GM21515 (cell line): ENCODE measurements around the gene CISTR.
"Not testable (repeated sequence)": the region's sequence is repeated elsewhere in the genome, so short reads cannot be mapped to it uniquely, and the experiment has no call there.

ENCODE experiments used
- ATAC-seq: cut with Tn5 transposase; IDR thresholded peaks from one replicate; pipeline ENCODE4 v1.9.1; 2021; ENCODE audit not compliant: unreplicated experiment

The CISTR gene

DNA sequence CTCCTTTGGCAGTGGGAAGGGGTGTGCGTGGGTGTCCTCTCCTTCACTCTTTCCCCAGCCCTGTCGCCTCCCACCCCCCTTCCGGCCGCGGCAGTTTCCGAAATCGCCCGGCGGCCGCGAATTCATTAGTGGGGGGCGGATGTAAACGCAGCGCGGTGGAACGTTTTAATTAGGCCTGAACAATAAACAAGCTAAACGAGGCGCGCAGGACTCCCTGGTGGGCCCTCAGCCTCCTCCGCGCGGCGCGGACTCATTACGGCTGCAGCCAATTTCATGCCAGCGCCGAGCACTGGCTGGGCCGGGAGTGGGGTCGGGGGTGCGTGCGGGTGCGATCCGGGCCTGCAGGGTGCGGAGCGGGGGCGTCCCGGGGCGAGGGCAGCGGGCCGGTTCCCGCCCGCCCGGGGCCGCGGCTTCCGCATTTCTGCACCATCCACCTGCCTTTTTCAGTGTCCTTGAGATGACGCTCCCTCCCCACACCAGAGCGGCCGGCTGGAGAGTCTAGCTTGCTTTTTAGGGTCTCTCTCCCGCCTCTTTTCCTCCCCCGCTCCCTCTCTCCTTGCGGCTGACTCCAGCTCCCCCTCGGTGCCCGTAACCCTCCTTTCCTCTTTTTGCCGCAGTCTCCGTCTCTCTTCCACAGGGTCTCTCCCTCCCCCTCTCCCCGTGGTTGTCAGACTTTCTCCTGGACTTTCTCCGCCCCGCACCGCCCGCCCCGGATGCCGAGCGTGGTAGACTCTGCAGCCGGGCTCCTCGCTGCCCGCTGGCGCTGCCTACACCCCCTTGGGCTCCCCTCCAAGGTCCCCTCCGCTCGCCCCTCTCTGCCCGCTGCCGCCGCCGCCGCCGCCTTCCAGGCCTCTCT is at the start of gene CISTR:
CISTR (minus strand) TSS at position 644 of the 856 bp plus-strand sequence.
- peak; percentile 37 for ATAC-seq

DNA sequence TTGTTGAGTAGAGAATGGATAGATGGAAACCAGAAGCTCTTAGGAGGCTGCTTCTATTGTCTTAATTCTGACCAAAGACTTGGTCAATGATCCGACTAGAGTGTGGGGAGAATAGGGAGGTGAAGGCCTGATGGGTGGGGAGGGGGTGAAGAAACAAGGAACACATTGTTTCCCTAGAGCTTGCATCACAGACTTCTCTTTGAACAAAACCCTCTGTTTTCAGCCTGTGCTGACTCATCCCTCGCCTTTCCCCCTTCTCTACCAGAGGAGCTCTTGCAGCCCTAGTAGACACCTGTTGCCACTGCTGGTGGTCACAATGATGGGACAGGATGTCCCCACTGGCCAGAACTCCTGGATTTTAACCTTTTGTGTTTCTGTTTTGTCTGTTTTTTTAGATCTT is 46.8 kb upstream of the CISTR start:
- ATAC-seq, result no peak

GRCh38 chr12:53795927-53796326 is 44.1 kb upstream of the CISTR start:
- ATAC-seq, result no peak

- no peak for ATAC-seq
Measured at GRCh38 chr12:53793221-53793620, 41.4 kb upstream of the CISTR start.

DNA sequence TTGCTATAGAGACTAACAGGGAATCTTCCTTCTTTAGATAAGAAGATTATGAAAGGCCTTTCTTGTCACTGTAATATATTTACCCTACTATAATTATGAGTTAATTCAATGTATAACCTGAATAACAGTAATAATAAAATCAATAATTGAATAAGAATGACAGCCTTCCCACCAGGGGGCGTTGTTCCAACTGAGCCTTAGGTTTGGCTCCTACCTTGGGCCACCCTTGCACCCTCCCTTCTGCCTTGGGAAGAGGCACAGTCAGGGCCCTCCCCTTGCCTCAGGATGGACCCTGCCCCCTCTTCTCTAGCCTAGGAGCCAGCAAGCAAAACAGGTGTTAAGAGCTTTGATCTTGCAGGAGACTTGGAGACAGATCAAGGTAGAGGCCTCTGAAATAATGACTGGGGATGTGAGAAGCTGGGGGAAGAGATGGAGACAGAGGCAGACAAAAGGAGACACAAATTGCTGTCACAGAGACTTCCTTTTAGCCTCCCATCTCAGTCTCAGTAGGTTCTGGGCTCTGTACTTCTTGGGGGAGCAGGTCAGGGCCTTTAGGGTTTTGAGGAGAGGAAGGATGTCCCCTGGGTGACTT is 40.1 kb upstream of the CISTR start:
- ATAC-seq, result no peak

- no peak for ATAC-seq
Measured at GRCh38 chr12:53789570-53789969, 37.8 kb upstream of the CISTR start.

- ATAC-seq, result no peak
Measured at GRCh38 chr12:53788892-53789291, 37.1 kb upstream of the CISTR start.

DNA sequence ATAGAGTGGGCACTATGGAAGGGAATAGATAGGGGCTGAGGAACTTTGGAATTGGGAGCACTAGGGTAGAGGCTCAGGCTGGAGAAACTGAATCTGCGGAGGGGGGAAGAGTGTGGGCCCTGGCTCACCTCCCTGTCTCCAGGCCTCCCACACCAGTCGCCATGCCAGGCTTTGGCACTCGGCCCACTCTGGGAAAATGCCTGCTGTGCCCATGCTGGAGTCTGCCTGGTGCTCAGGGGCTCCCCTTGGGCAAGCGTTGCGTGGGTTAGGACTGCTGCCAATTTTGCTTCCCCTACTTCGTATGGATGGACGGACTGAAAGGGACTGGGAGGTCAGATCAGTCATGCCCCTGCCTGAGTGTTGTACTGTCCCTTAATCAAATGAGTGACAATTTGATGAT is 34.6 kb upstream of the CISTR start:
- ATAC-seq, result no peak

- no peak for ATAC-seq
Measured at GRCh38 chr12:53785161-53785560, 33.4 kb upstream of the CISTR start.

GRCh38 chr12:53782093-53782703 is 30.4 kb upstream of the CISTR start:
- no peak for ATAC-seq

DNA sequence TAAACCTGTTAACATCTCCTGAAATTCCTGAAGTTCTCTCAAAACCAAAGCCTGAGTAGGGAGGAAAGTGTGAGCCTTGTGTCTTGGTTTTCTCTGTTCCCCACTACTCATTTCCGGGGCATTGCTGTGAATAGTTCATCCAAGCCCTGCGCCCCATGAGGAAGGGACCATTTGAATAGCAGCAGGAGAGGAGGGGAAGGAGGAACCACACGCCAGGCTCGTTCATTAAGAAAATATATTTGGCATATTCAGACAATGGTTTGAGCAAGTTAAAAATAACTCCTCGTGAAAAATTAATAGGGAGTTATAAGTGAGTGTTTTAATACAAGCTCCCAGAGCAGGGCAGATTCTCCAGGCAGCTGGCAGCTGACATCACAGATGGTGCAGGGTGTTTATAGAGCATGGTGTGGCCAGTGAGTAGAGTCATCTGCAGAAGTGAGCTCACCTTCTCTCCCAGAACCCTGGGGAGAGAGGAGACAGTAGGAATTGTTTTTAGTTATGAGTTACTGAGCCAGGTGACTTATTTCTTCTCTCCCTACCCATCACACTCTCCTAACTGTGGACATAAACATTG is 29.5 kb upstream of the CISTR start:
- no peak for ATAC-seq

DNA sequence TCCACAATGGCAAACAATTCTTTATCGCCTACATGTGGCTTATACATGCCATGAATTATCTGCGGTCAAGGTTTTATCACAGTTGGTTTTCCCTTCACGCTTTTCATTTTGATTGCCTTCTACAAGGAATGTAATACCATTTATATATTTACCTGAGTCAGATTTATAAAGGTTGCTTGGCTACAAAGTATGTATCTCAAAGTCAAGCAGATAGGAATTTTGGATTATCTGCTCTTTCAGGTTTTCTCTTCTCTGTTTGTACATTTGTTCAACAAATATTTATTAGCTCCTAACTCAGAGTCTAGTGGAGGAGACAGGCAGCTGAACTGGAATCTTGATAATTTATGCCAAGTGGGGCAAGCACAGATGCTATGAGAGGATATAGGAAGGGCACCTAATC is 28.5 kb upstream of the CISTR start:
- ATAC-seq, result no peak

GRCh38 chr12:53779679-53780078 is 27.9 kb upstream of the CISTR start:
- not testable (repeated sequence) for ATAC-seq

DNA sequence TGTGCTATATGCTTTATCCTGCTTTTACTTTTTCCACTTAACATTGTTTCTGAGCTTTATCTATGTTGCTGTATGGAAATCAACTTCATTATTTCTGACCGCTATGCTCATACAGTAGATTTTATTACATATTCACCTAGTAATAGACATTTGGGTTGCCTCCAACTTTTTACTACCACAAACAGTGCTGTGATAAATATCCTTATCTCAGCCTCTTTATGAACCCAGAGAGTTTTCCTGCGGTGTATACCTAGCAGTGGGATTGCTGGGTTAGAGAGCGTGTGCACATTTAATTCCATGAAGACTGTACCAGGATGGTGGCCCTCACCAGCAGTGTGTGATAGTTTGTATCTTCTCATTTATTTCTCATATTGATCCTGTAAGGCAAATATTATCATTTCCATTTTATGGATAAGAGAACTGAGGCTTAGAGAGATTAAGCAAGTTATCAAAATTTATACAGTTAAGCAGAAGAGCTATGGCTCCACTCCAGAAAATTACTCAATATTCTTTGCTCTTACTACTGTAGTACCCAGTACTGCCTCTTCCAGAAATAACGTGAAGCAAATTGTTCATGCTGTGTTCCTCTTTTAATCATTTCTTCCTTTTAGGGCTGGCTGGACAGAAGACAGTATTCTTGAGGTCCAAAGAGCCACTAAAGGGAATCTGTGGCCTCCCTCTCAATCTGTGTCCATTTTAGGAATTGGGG is 26.3 kb upstream of the CISTR start:
- ATAC-seq, result no peak

- no peak for ATAC-seq
Measured at GRCh38 chr12:53777412-53777811, 25.6 kb upstream of the CISTR start.

- no peak for ATAC-seq
Measured at GRCh38 chr12:53776872-53777271, 25.1 kb upstream of the CISTR start.

DNA sequence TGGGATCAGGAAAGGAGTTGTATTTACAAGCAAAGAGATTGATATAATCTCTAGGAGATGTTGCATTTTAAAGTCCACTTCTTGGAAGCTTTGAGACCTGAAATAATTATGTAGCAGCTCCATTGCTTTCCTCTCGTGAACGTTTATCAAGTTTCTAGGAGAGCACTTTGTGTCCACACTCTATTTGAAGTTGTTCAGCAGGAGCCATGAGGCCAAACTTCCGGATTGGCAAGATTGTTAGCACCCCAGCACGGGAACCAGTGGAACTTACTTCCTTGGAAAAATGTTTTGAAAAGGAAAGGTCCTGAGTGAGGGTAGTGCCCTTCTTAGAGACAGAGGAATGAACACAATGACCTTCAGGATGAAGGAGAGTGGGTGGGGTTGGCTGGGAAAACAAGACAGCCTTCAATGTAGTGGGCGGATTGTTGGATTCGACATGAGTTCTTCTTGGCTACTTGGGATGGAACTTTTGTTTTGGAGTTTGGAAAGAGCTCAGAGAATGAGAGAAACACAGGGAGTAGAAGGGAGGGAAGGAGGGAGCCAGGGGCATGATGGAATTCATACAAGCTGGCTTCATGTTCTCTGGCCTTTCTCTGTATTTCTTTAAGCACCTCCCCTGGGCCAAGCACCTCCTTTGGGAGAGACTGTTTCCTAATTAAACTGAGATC is 23.8 kb upstream of the CISTR start:
- no peak for ATAC-seq

GRCh38 chr12:53770281-53770680 is 18.5 kb upstream of the CISTR start:
- no peak for ATAC-seq

DNA sequence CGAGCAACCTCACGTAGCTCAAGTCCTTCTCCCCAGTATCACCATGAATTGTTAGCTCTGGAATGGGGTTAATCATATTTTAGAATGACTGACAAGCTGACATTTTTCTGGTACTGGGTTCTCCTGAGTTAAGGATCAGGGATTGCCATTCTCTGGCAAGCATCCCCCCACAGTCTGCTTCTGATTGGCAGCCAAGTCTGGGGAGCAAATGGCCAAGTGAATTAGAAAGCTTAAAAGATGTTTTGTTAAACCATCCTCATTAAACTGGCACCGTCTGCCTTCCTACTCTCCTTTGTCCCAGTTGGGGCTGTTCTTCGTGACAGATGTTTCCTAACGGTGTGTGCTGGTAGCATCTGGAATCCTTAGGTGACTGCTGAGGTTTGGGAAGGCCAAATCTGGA is 17.2 kb upstream of the CISTR start:
- no peak for ATAC-seq

GRCh38 chr12:53766881-53767280 is 15.1 kb upstream of the CISTR start:
- ATAC-seq, result no peak

DNA sequence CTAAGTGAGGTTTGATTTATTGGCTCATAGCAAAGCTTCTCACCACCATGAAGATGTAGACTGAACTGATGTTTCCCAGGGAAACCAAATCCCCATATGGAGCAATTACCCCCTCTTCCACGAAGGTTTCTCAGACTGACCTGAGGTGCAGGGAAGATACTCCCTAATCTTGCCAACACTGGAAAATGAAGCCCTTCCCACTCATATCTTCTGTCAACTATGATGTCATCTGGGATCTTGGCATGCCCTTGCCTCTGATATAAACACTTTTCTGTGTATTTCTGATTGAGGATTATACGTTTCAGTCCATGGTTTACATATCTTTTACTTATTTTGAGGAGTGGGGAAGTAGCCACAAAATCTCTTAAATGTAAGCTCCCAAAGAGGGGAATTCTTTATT is 14.1 kb upstream of the CISTR start:
- ATAC-seq, result no peak
